ENCODE measurements around the gene EXOC4.

The EXOC4 gene

DNA sequence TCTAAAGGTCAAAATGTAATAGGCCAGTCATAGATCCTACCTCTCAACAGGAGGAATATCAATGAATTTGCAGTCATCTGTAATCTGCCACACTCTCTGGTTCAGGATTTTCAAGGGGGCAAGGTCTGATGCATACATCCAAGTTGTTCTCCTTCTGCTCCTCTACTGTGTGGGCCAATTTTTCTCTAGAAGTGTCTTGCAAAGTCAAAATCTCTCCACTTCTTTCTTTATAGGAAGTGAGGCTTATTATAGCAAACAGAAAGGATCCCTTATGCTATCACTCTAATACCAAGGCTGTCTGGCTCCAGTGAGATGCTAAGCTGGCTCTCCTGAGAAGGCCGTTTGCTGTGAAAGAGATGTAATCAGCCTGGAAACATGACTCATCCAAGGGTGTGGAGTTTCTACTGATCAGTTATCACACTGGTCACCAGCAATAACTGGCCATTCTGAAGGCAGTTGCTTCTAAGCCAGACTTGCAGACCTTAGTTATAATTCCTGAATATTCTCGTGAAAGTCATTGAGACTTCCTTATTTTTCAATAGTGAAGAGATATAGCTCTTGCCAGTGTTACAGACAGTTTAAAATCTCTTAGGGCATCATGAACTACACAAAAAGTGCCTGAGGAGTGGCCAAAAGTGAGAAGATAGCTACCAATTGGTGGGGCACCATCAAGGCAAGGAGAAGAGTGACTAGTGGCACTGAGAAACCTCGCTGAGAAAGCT lies 831.0 kb downstream of the EXOC4 start:
- peak; percentile 22 for DNase-seq (ENCODE audit: low read depth)

DNA sequence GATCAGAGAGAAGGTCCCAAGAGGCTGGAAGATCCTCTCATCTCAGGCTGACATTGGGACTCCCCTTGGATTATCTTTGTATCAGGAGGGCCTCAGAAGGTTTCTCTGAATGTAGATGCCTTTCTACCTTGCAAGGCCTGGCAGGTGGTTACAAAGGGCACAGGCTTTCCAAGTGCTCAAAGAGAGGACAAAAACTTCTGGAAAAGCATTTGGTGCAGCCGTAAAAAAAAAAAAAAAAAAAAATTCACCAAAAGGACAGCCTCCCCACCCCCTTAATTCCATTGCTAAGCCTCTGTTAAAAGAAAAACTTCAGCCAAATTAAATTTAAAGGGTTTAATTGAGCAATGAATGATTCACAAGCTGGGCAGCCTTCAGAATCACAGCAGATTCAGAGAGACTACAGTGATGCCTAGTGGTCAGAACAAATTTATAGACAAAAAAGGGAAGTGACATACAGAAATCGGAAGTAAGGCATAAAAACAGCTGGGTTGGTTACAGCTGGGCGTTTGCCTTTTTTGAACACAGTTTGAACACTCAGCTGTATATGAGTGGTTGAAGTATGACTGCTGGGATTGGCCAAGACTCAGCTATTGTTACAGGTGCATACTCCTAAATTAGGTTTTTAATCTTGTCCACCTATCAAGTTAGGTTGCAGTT lies 831.7 kb downstream of the EXOC4 start:
- DNase-seq (ENCODE audit: low read depth), result no peak

DNA sequence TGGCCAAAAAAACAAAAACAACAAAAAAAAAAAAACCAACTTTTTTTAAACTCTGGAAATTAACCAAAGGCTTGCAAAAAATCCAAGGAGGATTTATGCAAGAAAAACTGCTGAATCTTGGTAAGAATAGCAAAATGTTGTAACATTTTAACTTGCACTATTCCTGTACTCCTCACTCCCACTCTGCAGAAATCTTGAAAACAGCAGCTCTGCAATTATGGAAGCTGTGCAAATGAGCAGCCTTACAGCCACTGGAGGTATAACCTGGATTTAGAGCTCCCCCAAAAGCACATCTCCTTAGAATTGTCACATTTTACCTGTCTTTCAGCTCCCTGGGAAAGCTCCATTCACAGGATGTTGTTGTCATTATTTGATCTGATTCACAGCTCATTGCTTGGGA lies 832.4 kb downstream of the EXOC4 start:
- DNase-seq (ENCODE audit: low read depth), result no peak

DNA sequence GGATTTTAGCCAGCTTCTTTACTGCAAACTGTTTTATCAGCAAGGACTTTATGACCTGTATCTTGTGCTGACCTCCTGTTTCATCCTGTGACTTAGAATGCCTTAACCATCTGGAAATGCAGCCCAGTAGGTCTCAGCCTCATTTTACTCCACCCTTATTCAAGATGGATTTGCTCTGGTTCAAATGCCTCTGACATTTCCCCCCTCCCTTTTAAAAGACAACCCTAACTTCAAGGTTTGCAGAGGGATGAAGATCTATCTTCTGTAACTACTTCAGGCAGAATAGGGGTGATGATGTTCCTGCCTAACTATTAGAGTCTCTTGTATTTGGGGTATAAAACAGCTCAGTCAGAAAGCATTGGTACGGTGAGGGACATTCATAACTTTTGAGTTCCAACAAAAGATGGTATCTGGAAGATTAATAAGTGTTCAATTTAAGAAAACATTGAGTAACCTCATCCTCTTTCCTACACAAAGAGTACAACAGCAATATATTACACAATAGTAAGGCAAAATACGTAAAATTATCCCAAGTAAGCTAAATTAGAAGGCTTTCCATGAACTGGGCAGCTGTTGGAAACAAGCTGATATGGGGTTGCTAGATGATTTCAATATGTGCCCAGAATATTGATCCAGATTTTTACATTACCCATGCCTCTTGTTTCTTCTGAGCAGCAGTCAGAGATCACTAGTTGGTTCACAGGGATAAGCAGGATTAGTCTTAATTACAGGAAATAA lies 834.3 kb downstream of the EXOC4 start:
- no peak for DNase-seq (ENCODE audit: low read depth)

DNA sequence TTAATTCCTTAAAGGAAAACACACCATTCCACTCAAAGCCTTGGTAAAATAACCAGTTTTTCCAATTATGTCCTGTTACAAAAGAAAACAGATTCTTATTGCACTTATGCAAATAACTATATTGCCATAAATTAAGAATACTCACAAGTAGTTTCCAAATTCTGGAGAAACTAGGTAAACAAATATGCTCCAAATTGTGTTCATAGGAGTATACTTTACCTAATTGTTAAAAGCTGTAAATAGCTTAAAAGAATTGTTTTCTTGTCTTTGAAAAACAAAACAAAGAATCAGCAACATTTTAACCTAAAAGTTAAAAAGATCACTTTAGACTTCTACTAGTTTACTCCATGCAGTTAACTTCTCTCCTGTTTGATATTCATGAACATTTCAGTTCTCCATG lies 835.3 kb downstream of the EXOC4 start:
- DNase-seq (ENCODE audit: low read depth), result no peak

DNA sequence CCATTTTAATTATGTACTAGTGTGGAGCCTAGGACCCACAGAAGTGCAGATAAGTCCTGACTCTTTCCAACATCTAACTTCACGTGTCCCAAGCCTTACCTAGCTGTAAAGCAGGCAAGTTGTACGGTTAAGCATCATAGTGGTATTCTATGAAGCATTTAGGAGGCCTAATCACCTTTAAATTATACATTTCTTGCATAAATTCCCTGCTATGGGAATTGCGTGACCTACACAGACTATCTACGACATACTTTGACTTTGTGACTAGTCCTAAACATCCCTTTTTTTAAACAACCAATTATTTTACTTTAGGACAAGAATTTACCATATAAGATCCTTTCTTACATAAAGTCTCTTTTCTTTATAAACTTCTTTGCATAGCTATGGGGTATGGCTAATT lies 836.6 kb downstream of the EXOC4 start:
- no peak for DNase-seq (ENCODE audit: low read depth)

DNA sequence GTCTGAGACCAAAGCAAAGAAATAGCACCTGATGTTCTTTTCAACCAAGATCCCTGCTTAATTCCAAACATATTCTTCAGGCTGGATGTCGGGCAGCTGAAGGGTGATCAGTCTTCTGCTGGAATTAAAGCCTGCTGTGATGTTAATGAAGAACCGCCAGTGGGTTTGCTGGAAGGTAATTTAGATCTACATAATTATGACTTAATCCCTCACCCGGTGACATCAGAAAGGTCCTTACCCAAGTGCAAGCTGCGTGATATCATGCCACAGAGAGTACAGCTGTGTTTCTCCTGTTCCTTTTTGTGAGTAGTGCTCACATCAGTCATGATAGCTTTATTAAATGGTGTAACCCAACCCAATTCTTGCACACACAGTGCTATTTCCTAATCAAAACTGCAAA lies 845.2 kb downstream of the EXOC4 start:
- DNase-seq (ENCODE audit: low read depth), result no peak

DNA sequence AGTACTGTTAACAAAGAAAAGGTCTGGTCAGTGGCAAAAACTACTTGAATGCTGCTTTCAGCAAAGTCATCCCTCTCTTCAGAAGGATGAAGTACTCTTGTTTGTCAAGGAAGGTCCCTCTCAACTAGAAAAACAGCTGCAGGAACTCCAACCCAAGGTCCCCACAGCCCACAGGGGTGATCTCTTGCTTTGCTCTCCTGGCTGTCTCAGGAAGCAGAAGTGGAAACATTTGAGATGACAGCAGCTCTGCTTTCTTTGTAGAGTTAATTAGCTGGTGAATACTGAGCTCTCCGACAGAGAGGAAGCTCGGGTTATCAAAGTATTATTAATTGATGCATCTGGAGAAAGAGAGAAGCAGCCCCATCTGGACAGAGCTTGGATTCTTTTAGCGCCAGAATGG lies 848.8 kb downstream of the EXOC4 start:
- no peak for DNase-seq (ENCODE audit: low read depth)

DNA sequence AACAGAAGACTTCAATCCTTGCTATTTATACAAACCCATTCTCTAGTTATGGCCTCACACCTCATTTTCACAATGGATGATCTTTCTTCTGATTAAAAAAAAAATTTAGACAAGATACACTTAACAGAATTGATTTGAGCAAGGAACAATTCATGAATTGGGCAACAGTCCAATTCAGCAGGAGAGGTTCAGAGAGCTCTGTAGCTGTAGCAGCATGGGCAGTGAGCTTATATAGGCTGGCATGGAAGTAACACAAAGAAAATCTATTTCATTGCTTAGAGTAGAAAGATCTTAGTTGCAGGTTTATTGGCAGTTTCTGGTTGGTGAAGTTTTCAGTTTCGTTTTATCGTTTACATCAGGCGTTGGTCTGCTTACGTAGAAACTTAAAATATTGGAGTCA lies 851.3 kb downstream of the EXOC4 start:
- no peak for DNase-seq (ENCODE audit: low read depth)

DNA sequence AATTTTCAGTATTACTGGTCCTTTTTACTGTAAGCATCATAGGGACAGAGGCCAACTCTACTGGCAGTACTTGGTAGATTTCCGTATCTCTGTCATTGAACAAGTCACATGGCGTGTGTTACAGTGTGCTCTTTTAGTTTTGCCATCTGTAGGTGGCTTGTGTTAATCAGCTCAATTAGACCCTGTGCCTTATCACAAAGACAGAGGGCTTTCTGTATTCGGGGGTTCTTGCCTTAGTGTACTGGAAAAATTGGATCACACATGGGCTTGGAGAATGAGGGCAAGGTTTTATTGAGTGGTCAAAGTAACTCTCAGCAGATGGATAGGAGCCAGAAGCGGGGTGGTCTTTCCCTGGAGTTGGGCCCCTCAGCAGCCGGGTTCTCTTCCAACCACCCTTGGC lies 853.0 kb downstream of the EXOC4 start:
- no peak for DNase-seq (ENCODE audit: low read depth)

DNA sequence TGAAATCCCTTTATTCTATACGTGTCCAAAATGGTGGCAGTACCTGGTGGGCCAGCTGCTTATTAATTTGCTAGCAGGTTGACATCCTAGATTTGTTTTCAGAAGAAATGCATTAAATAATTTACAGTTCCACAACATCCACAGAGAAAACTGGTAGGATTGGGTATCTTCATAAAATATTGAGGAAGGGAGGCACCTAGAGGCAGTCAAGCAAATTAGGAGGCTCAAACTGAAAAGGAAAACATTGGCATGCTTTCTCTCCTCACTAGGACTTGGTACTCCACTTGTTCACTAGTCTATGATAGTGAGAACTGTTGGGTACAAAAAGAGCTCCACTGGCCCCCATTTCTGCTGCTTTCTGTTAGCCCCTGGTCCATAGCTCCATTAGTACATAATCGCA lies 855.9 kb downstream of the EXOC4 start:
- DNase-seq (ENCODE audit: low read depth), result no peak

DNA sequence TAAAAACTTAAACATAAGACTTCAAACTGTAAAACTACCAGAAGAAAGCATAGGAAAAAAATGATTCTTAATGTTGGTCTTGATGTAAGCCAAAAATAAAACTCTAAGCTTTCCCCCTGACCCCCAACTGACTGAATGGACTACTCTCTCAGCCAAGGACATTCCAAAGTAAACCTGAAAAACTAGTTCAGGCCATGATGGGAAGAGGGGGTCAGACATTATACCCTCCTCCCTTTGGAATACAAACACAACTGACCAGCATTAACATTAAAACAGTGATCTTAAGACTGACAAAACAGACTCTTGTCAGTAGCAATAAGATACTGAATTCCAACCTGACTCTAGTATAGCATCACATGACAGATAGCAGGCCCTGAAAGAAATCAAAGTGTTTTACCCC lies 860.8 kb downstream of the EXOC4 start:
- no peak for DNase-seq (ENCODE audit: low read depth)

DNA sequence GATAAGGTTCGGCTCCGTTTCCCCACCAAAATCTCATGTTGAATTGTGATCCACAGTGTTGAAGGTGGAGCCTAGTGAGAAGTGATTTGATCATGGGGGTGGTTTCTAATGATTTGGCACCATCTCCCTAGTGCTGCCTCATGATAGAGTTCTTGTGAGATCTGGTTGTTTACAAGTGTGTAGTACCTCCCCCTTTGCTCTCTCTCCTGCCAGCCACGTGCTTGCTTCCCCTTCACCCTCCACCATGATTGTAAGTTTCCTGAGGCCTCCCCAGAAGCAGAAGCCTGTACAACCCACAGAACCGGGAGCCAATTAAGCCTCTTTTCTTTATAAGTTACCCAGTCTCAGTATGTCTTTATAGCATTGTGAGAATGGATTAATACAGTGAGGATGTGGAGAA lies 862.1 kb downstream of the EXOC4 start:
- DNase-seq (ENCODE audit: low read depth), result no peak
